MM.1S (cell line): ENCODE data around the gene PRRT1.

ENCODE experiments used
- DNase-seq: peaks from one replicate; pipeline ENCODE4 v3.0.0-alpha.2; 2015
- H2AFZ ChIP-seq: fragments of 300-600 bp; sonication (generic); 2 replicates; pipeline ENCODE4 v1.6.0; 2016; ENCODE audit warnings: antibody characterized with exemption, low read length
- H3F3A ChIP-seq: fragments of 300-600 bp; sonication (generic); 2 replicates; pipeline ENCODE4 v1.6.1; 2016; ENCODE audit warnings: mild to moderate bottlenecking, antibody characterized with exemption, low read length, moderate library complexity, mixed read lengths; ENCODE audit not compliant: insufficient read depth
- H3K27ac ChIP-seq: fragments of 300-600 bp; sonication (generic); 2 replicates; pipeline ENCODE4 v1.5.1; 2016; ENCODE audit warnings: mild to moderate bottlenecking, low read length
- H3K27me3 ChIP-seq: fragments of 300-600 bp; sonication (generic); replicated peaks from 2 replicates; pipeline ENCODE4 v1.6.0; 2016; ENCODE audit warnings: low read length; ENCODE audit not compliant: insufficient read depth
- H3K36me3 ChIP-seq: fragments of 300-600 bp; sonication (generic); replicated peaks from 2 replicates; pipeline ENCODE4 v1.6.1; 2016; ENCODE audit warnings: mild to moderate bottlenecking, low read length, mixed read lengths; ENCODE audit not compliant: insufficient read depth
- H3K4me1 ChIP-seq: fragments of 300-600 bp; sonication (generic); 2 replicates; pipeline ENCODE4 v1.6.1; 2016; ENCODE audit warnings: low read length, mixed read lengths
- H3K4me2 ChIP-seq: fragments of 300-600 bp; sonication (generic); 2 replicates; pipeline ENCODE4 v1.6.0; 2016; ENCODE audit warnings: low read depth, low read length
- H3K4me3 ChIP-seq: fragments of 300-600 bp; sonication (generic); 2 replicates; pipeline ENCODE4 v1.5.1; 2016; ENCODE audit warnings: low read length, mixed read lengths
- H3K79me2 ChIP-seq: fragments of 300-600 bp; sonication (generic); 2 replicates; pipeline ENCODE4 v1.6.1; 2016; ENCODE audit warnings: mixed run types, low read length, mixed read lengths
- H3K9ac ChIP-seq: fragments of 300-600 bp; sonication (generic); 2 replicates; pipeline ENCODE4 v1.6.1; 2016; ENCODE audit warnings: low read length, mixed read lengths
- H3K9me2 ChIP-seq: fragments of 300-600 bp; sonication (generic); replicated peaks from 2 replicates; pipeline ENCODE4 v1.6.1; 2016; ENCODE audit warnings: mild to moderate bottlenecking, low read length, mixed read lengths; ENCODE audit not compliant: insufficient read depth
- H3K9me3 ChIP-seq: fragments of 300-600 bp; sonication (generic); replicated peaks from 2 replicates; pipeline ENCODE4 v1.6.1; 2016; ENCODE audit warnings: mild to moderate bottlenecking, low read length, mixed read lengths; ENCODE audit not compliant: insufficient read depth
- H4K20me1 ChIP-seq: fragments of 300-600 bp; sonication (generic); 2 replicates; pipeline ENCODE4 v1.6.1; 2016; ENCODE audit warnings: mild to moderate bottlenecking, low read length, moderate library complexity, mixed read lengths; ENCODE audit not compliant: insufficient read depth
- CTCF ChIP-seq: fragments of 300-600 bp; sonication (generic); IDR thresholded peaks from 2 replicates; pipeline ENCODE4 v1.5.1; 2016; ENCODE audit warnings: antibody characterized with exemption, low read length, mixed read lengths
- EZH2 ChIP-seq: fragments of 300-600 bp; sonication (generic); optimal IDR thresholded peaks from 2 replicates; pipeline ENCODE3; 2017; ENCODE audit warnings: low read depth, mild to moderate bottlenecking, antibody characterized with exemption, low read length, mixed read lengths
- EZH2phosphoT487 ChIP-seq: fragments of 300-600 bp; sonication (generic); IDR thresholded peaks from 2 replicates; pipeline ENCODE4 v1.6.1; 2018; ENCODE audit warnings: antibody characterized with exemption, low read length

The PRRT1 gene

GRCh38 chr6:32109765-32110160 is 42.0 kb downstream of the PRRT1 start:
- no peak for DNase-seq
- Histone ChIP-seq H3K36me3 (no peaks in the 10 kb centered on the region), H3K9ac (no peak overlapping the region), H3K4me2 (no peak overlapping the region), H3K27ac (no peak overlapping the region), H2AFZ (no peak overlapping the region), H3K4me1 (no peaks in the 10 kb centered on the region), H3K9me3 (no peaks in the 10 kb centered on the region), H3K9me2 (no peaks in the 10 kb centered on the region), H3K79me2 (no peaks in the 10 kb centered on the region), H3F3A (no peaks in the 10 kb centered on the region), H4K20me1 (no peaks in the 10 kb centered on the region), H3K4me3 (no peak overlapping the region), H3K27me3 (peaks cover 43% of the 10 kb centered on the region)
- TF ChIP-seq EZH2 (no peak), EZH2phosphoT487 (no peak), CTCF (no peak)

- H3K4me1 ChIP-seq: no peaks in the 10 kb centered on the region
Measured at GRCh38 chr6:32109114-32109764, 42.5 kb downstream of the PRRT1 start, which contains the start of gene TNXB. TNXB (minus strand) TSS chr6:32109338; CDS start chr6:32098198, 11,140 bp downstream.

GRCh38 chr6:32108727-32109113 is 43.0 kb downstream of the PRRT1 start:
- no peak overlapping the region for H3K4me3 ChIP-seq
- H3K9me3 ChIP-seq: no peaks in the 10 kb centered on the region
- no peaks in the 10 kb centered on the region for H3K36me3 ChIP-seq
- H2AFZ ChIP-seq: no peak overlapping the region
- H3K4me1 ChIP-seq: no peaks in the 10 kb centered on the region
- H3K9ac ChIP-seq: no peak overlapping the region
- H4K20me1 ChIP-seq: no peaks in the 10 kb centered on the region
- H3F3A ChIP-seq: no peaks in the 10 kb centered on the region
- no peaks in the 10 kb centered on the region for H3K79me2 ChIP-seq
- TF ChIP-seq CTCF (no peak), EZH2phosphoT487 (no peak), EZH2 (no peak)
- no peak overlapping the region for H3K4me2 ChIP-seq
- DNase-seq: no peak
- H3K27me3 ChIP-seq: peaks cover 53% of the 10 kb centered on the region
- H3K27ac ChIP-seq: no peak overlapping the region
- no peaks in the 10 kb centered on the region for H3K9me2 ChIP-seq

More at GRCh38 chr6:32109114-32109764, 42.5 kb downstream of the PRRT1 start, which contains the start of gene TNXB:
- no peak for TF ChIP-seq EZH2
- TF ChIP-seq EZH2phosphoT487: no peak
- no peak for TF ChIP-seq CTCF
- Histone ChIP-seq H3K9me2 (no peaks in the 10 kb centered on the region), H3F3A (no peaks in the 10 kb centered on the region), H3K27ac (no peak within 1 kb of the TSS), H3K27me3 (peaks cover 48% of the 10 kb centered on the region), H3K9ac (no peak within 1 kb of the TSS), H3K4me3 (no peak within 1 kb of the TSS), H3K4me2 (no peak within 1 kb of the TSS), H3K36me3 (no peaks in the 10 kb centered on the region), H3K9me3 (no peaks in the 10 kb centered on the region), H2AFZ (no peak within 1 kb of the TSS), H3K79me2 (no peaks in the 10 kb centered on the region), H4K20me1 (no peaks in the 10 kb centered on the region)
- DNase-seq: no peak
